ENCODE results near the gene MAPK4.

Gene MAPK4

GRCh38 chr18:50678651-50679050 is 118.8 kb downstream of the MAPK4 start:
- Histone ChIP-seq H3K9ac (ENCODE audit: low read depth, low read length) (no peak overlapping the region), H3K9me3 (ENCODE audit: control insufficient read depth, insufficient read depth, low read length) (no peaks in the 10 kb centered on the region), H3K4me3 (ENCODE audit: low read depth, low read length) (no peak overlapping the region), H3K4me1 (ENCODE audit: control insufficient read depth, insufficient read depth, low read length) (no peaks in the 10 kb centered on the region), H3K27me3 (ENCODE audit: control insufficient read depth, insufficient read depth, low read length) (no peaks in the 10 kb centered on the region), H3K36me3 (ENCODE audit: control insufficient read depth, insufficient read depth, low read length) (no peaks in the 10 kb centered on the region)

- no peaks in the 10 kb centered on the region for H3K36me3 ChIP-seq (ENCODE audit: control insufficient read depth, insufficient read depth, low read length)
- H3K9me3 ChIP-seq (ENCODE audit: control insufficient read depth, insufficient read depth, low read length): no peaks in the 10 kb centered on the region
- no peaks in the 10 kb centered on the region for H3K27me3 ChIP-seq (ENCODE audit: control insufficient read depth, insufficient read depth, low read length)
- no peak overlapping the region for H3K9ac ChIP-seq (ENCODE audit: low read depth, low read length)
- no peak overlapping the region for H3K4me3 ChIP-seq (ENCODE audit: low read depth, low read length)
- H3K4me1 ChIP-seq (ENCODE audit: control insufficient read depth, insufficient read depth, low read length): no peaks in the 10 kb centered on the region
Measured at GRCh38 chr18:50679056-50679455, 119.2 kb downstream of the MAPK4 start.

GRCh38 chr18:50679656-50680055 is 119.8 kb downstream of the MAPK4 start:
- H3K27me3 ChIP-seq (ENCODE audit: control insufficient read depth, insufficient read depth, low read length): no peaks in the 10 kb centered on the region
- H3K4me1 ChIP-seq (ENCODE audit: control insufficient read depth, insufficient read depth, low read length): no peaks in the 10 kb centered on the region
- no peak overlapping the region for H3K4me3 ChIP-seq (ENCODE audit: low read depth, low read length)
- H3K9ac ChIP-seq (ENCODE audit: low read depth, low read length): no peak overlapping the region
- H3K36me3 ChIP-seq (ENCODE audit: control insufficient read depth, insufficient read depth, low read length): no peaks in the 10 kb centered on the region
- H3K9me3 ChIP-seq (ENCODE audit: control insufficient read depth, insufficient read depth, low read length): no peaks in the 10 kb centered on the region

- Histone ChIP-seq H3K9me3 (ENCODE audit: control insufficient read depth, insufficient read depth, low read length) (no peaks in the 10 kb centered on the region), H3K36me3 (ENCODE audit: control insufficient read depth, insufficient read depth, low read length) (no peaks in the 10 kb centered on the region), H3K4me1 (ENCODE audit: control insufficient read depth, insufficient read depth, low read length) (no peaks in the 10 kb centered on the region), H3K4me3 (ENCODE audit: low read depth, low read length) (no peak overlapping the region), H3K27me3 (ENCODE audit: control insufficient read depth, insufficient read depth, low read length) (no peaks in the 10 kb centered on the region), H3K9ac (ENCODE audit: low read depth, low read length) (no peak overlapping the region)
Measured at GRCh38 chr18:50680966-50681365, 121.1 kb downstream of the MAPK4 start.

GRCh38 chr18:50682852-50683251 is 123.0 kb downstream of the MAPK4 start:
- Histone ChIP-seq H3K9me3 (ENCODE audit: control insufficient read depth, insufficient read depth, low read length) (no peaks in the 10 kb centered on the region), H3K4me3 (ENCODE audit: low read depth, low read length) (no peak overlapping the region), H3K4me1 (ENCODE audit: control insufficient read depth, insufficient read depth, low read length) (no peaks in the 10 kb centered on the region)

GRCh38 chr18:50686409-50686808 is 126.5 kb downstream of the MAPK4 start:
- Histone ChIP-seq H3K9ac (ENCODE audit: low read depth, low read length) (no peak overlapping the region), H3K4me1 (ENCODE audit: control insufficient read depth, insufficient read depth, low read length) (no peaks in the 10 kb centered on the region), H3K9me3 (ENCODE audit: control insufficient read depth, insufficient read depth, low read length) (no peaks in the 10 kb centered on the region), H3K36me3 (ENCODE audit: control insufficient read depth, insufficient read depth, low read length) (no peaks in the 10 kb centered on the region), H3K4me3 (ENCODE audit: low read depth, low read length) (no peak overlapping the region), H3K27me3 (ENCODE audit: control insufficient read depth, insufficient read depth, low read length) (no peaks in the 10 kb centered on the region)

More at GRCh38 chr18:50682852-50683251, 123.0 kb downstream of the MAPK4 start:
- Histone ChIP-seq H3K36me3 (ENCODE audit: control insufficient read depth, insufficient read depth, low read length) (no peaks in the 10 kb centered on the region), H3K9ac (ENCODE audit: low read depth, low read length) (no peak overlapping the region), H3K27me3 (ENCODE audit: control insufficient read depth, insufficient read depth, low read length) (no peaks in the 10 kb centered on the region)

- no peaks in the 10 kb centered on the region for H3K27me3 ChIP-seq (ENCODE audit: control insufficient read depth, insufficient read depth, low read length)
- no peaks in the 10 kb centered on the region for H3K9me3 ChIP-seq (ENCODE audit: control insufficient read depth, insufficient read depth, low read length)
- H3K36me3 ChIP-seq (ENCODE audit: control insufficient read depth, insufficient read depth, low read length): no peaks in the 10 kb centered on the region
- no peak overlapping the region for H3K4me3 ChIP-seq (ENCODE audit: low read depth, low read length)
- no peak overlapping the region for H3K9ac ChIP-seq (ENCODE audit: low read depth, low read length)
- no peaks in the 10 kb centered on the region for H3K4me1 ChIP-seq (ENCODE audit: control insufficient read depth, insufficient read depth, low read length)
Measured at GRCh38 chr18:50687491-50687890, 127.6 kb downstream of the MAPK4 start.

- no peaks in the 10 kb centered on the region for H3K4me1 ChIP-seq (ENCODE audit: control insufficient read depth, insufficient read depth, low read length)
- H3K9ac ChIP-seq (ENCODE audit: low read depth, low read length): no peak overlapping the region
- H3K36me3 ChIP-seq (ENCODE audit: control insufficient read depth, insufficient read depth, low read length): no peaks in the 10 kb centered on the region
- no peak overlapping the region for H3K4me3 ChIP-seq (ENCODE audit: low read depth, low read length)
- H3K9me3 ChIP-seq (ENCODE audit: control insufficient read depth, insufficient read depth, low read length): no peaks in the 10 kb centered on the region
- no peaks in the 10 kb centered on the region for H3K27me3 ChIP-seq (ENCODE audit: control insufficient read depth, insufficient read depth, low read length)
Measured at GRCh38 chr18:50689578-50689977, 129.7 kb downstream of the MAPK4 start.

- Histone ChIP-seq H3K4me3 (ENCODE audit: low read depth, low read length) (no peak overlapping the region), H3K4me1 (ENCODE audit: control insufficient read depth, insufficient read depth, low read length) (peaks cover 10% of the 10 kb centered on the region), H3K27me3 (ENCODE audit: control insufficient read depth, insufficient read depth, low read length) (no peaks in the 10 kb centered on the region), H3K9ac (ENCODE audit: low read depth, low read length) (no peak overlapping the region), H3K9me3 (ENCODE audit: control insufficient read depth, insufficient read depth, low read length) (no peaks in the 10 kb centered on the region), H3K36me3 (ENCODE audit: control insufficient read depth, insufficient read depth, low read length) (no peaks in the 10 kb centered on the region)
Measured at GRCh38 chr18:50694147-50694546, 134.3 kb downstream of the MAPK4 start.

- no peak overlapping the region for H3K9ac ChIP-seq (ENCODE audit: low read depth, low read length)
- H3K9me3 ChIP-seq (ENCODE audit: control insufficient read depth, insufficient read depth, low read length): no peaks in the 10 kb centered on the region
Measured at GRCh38 chr18:50695431-50696176, 135.7 kb downstream of the MAPK4 start.

GRCh38 chr18:50696436-50696835 is 136.5 kb downstream of the MAPK4 start:
- no peaks in the 10 kb centered on the region for H3K36me3 ChIP-seq (ENCODE audit: control insufficient read depth, insufficient read depth, low read length)
- H3K27me3 ChIP-seq (ENCODE audit: control insufficient read depth, insufficient read depth, low read length): no peaks in the 10 kb centered on the region
- H3K9me3 ChIP-seq (ENCODE audit: control insufficient read depth, insufficient read depth, low read length): no peaks in the 10 kb centered on the region
- no peak overlapping the region for H3K4me3 ChIP-seq (ENCODE audit: low read depth, low read length)
- H3K4me1 ChIP-seq (ENCODE audit: control insufficient read depth, insufficient read depth, low read length): peaks cover 16% of the 10 kb centered on the region
- no peak overlapping the region for H3K9ac ChIP-seq (ENCODE audit: low read depth, low read length)

More at GRCh38 chr18:50695431-50696176, 135.7 kb downstream of the MAPK4 start:
- H3K4me3 ChIP-seq (ENCODE audit: low read depth, low read length): no peak overlapping the region
- H3K27me3 ChIP-seq (ENCODE audit: control insufficient read depth, insufficient read depth, low read length): no peaks in the 10 kb centered on the region
- no peaks in the 10 kb centered on the region for H3K36me3 ChIP-seq (ENCODE audit: control insufficient read depth, insufficient read depth, low read length)
- peaks cover 16% of the 10 kb centered on the region for H3K4me1 ChIP-seq (ENCODE audit: control insufficient read depth, insufficient read depth, low read length)

GRCh38 chr18:50696929-50697328 is 137.0 kb downstream of the MAPK4 start:
- no peak overlapping the region for H3K9ac ChIP-seq (ENCODE audit: low read depth, low read length)
- H3K36me3 ChIP-seq (ENCODE audit: control insufficient read depth, insufficient read depth, low read length): no peaks in the 10 kb centered on the region
- H3K9me3 ChIP-seq (ENCODE audit: control insufficient read depth, insufficient read depth, low read length): no peaks in the 10 kb centered on the region
- H3K4me3 ChIP-seq (ENCODE audit: low read depth, low read length): no peak overlapping the region
- H3K27me3 ChIP-seq (ENCODE audit: control insufficient read depth, insufficient read depth, low read length): no peaks in the 10 kb centered on the region
- H3K4me1 ChIP-seq (ENCODE audit: control insufficient read depth, insufficient read depth, low read length): peaks cover 16% of the 10 kb centered on the region
